Hepatocyte (in vitro differentiated cells): ENCODE data around the gene VSNL1. TPM values are rescaled to one million over a fixed set of nuclear protein-coding genes. Genes with fewer than 3 reads are reported as not detected.

Source experiments
- DNase-seq: peaks from one replicate; pipeline ENCODE4 v3.0.0-alpha.2; 2016; ENCODE audit warnings: low spot score
- H2AFZ ChIP-seq: fragments of 200-600 bp; sonication (generic); 2 replicates; pipeline ENCODE4 v1.6.0; 2016; ENCODE audit warnings: antibody characterized with exemption, mild to moderate bottlenecking
- H3K27ac ChIP-seq: fragments of 200-600 bp; sonication (generic); 2 replicates; pipeline ENCODE4 v1.5.1; 2016; ENCODE audit warnings: mild to moderate bottlenecking
- H3K27me3 ChIP-seq: fragments of 200-600 bp; sonication (generic); 2 replicates; pipeline ENCODE4 v1.6.1; 2016
- H3K36me3 ChIP-seq: fragments of 200-600 bp; sonication (generic); replicated peaks from 2 replicates; pipeline ENCODE4 v1.5.1; 2016; ENCODE audit warnings: low read depth; ENCODE audit not compliant: insufficient read depth
- H3K4me1 ChIP-seq: fragments of 200-600 bp; sonication (generic); 2 replicates; pipeline ENCODE4 v1.5.1; 2016; ENCODE audit warnings: mild to moderate bottlenecking, moderate library complexity; ENCODE audit not compliant: insufficient read depth
- H3K4me2 ChIP-seq: fragments of 200-600 bp; sonication (generic); 2 replicates; pipeline ENCODE4 v1.6.0; 2016
- H3K4me3 ChIP-seq: fragments of 200-600 bp; sonication (generic); 2 replicates; pipeline ENCODE4 v1.5.1; 2016; ENCODE audit warnings: mild to moderate bottlenecking
- H3K79me2 ChIP-seq: fragments of 200-600 bp; sonication (generic); 2 replicates; pipeline ENCODE4 v1.6.0; 2017; ENCODE audit warnings: mild to moderate bottlenecking
- H3K9me2 ChIP-seq: fragments of 200-600 bp; sonication (generic); replicated peaks from 2 replicates; pipeline ENCODE4 v1.6.0; 2017; ENCODE audit warnings: mild to moderate bottlenecking; ENCODE audit not compliant: insufficient read depth
- H3K9me3 ChIP-seq: fragments of 200-600 bp; sonication (generic); 2 replicates; pipeline ENCODE4 v1.5.1; 2016; ENCODE audit warnings: low read depth, mild to moderate bottlenecking
- H4K20me1 ChIP-seq: fragments of 200-600 bp; sonication (generic); 2 replicates; pipeline ENCODE4 v1.6.0; 2016; ENCODE audit warnings: mild to moderate bottlenecking; ENCODE audit not compliant: insufficient read depth, poor library complexity, severe bottlenecking
- CTCF ChIP-seq: fragments of 200-600 bp; sonication (generic); IDR thresholded peaks from 2 replicates; pipeline ENCODE4 v1.5.1; 2016; ENCODE audit warnings: antibody characterized with exemption, mild to moderate bottlenecking; ENCODE audit not compliant: poor library complexity
- EZH2 ChIP-seq: fragments of 200-600 bp; sonication (generic); IDR thresholded peaks from 2 replicates; pipeline ENCODE4 v1.6.1; 2016; ENCODE audit warnings: antibody characterized with exemption, mild to moderate bottlenecking, borderline replicate concordance
- EZH2phosphoT487 ChIP-seq: fragments of 200-600 bp; sonication (generic); IDR thresholded peaks from one replicate; pipeline ENCODE4 v1.6.1; 2018; ENCODE audit warnings: antibody characterized with exemption, mild to moderate bottlenecking, low read depth, moderate library complexity; ENCODE audit not compliant: unreplicated experiment, severe bottlenecking
- WGBS: methylation state at CpG from one replicate; pipeline ENCODE4 v1.1.6; 2016; ENCODE audit warnings: low lambda C conversion rate; ENCODE audit errors: missing lambda C conversion rate; 5-methylcytosine and 5-hydroxymethylcytosine counted together
- polyA plus RNA-seq: library from polyadenylated mRNA; unstranded; fragments of >200 nt; fragmentation: Nextera tagmentation; extraction: Ambion mirVana; gene quantifications from 2 replicates; pipeline ENCODE4 v1.2.1, GENCODE V29; 2016
- total RNA-seq: library from RNA; depleted of rRNA; stranded (reverse); fragments of >200 nt; gene quantifications from 2 replicates; pipeline ENCODE4 v1.2.3, GENCODE V29; 2014

VSNL1 gene
- total and polyA plus RNA-seq, 2 experiments from 2014 or later: 9.4 to 16.0 TPM

- H3K4me1 ChIP-seq: no peaks in the 10 kb centered on the region
- no peaks in the 10 kb centered on the region for H3K9me3 ChIP-seq
- no peaks in the 10 kb centered on the region for H3K27me3 ChIP-seq
- no peaks in the 10 kb centered on the region for H4K20me1 ChIP-seq
- no peak for DNase-seq
- no peak for TF ChIP-seq EZH2
- TF ChIP-seq EZH2phosphoT487: no peak
- TF ChIP-seq CTCF: no peak
- no peak overlapping the region for H3K4me3 ChIP-seq
- H3K27ac ChIP-seq: no peak overlapping the region
- 90% methylated on average over 3 of the region's 3 CpGs for WGBS
- no peaks in the 10 kb centered on the region for H3K36me3 ChIP-seq
- H3K79me2 ChIP-seq: no peaks in the 10 kb centered on the region
- no peak overlapping the region for H2AFZ ChIP-seq
- H3K4me2 ChIP-seq: no peak overlapping the region
- H3K9me2 ChIP-seq: no peaks in the 10 kb centered on the region
These were observed 95.8 kb downstream of the VSNL1 start for GRCh38 chr2:17636257-17636656.

GRCh38 chr2:17637131-17637906 lies 96.8 kb downstream of the VSNL1 start:
- WGBS: 80% methylated on average over 8 of the region's 8 CpGs
- Histone ChIP-seq H3K9me2 (no peaks in the 10 kb centered on the region), H2AFZ (no peak overlapping the region), H3K4me1 (no peaks in the 10 kb centered on the region), H4K20me1 (no peaks in the 10 kb centered on the region), H3K4me3 (no peak overlapping the region), H3K27ac (no peak overlapping the region), H3K79me2 (no peaks in the 10 kb centered on the region), H3K36me3 (no peaks in the 10 kb centered on the region), H3K9me3 (no peaks in the 10 kb centered on the region), H3K27me3 (no peaks in the 10 kb centered on the region), H3K4me2 (no peak overlapping the region)
- TF ChIP-seq CTCF (no peak), EZH2 (no peak), EZH2phosphoT487 (no peak)
- DNase-seq: no peak

GRCh38 chr2:17638196-17638743 lies 97.8 kb downstream of the VSNL1 start:
- Histone ChIP-seq H3K27me3 (no peaks in the 10 kb centered on the region), H3K9me3 (no peaks in the 10 kb centered on the region), H2AFZ (no peak overlapping the region), H3K9me2 (no peaks in the 10 kb centered on the region), H3K4me1 (no peaks in the 10 kb centered on the region), H3K4me2 (no peak overlapping the region), H3K36me3 (no peaks in the 10 kb centered on the region), H3K27ac (no peak overlapping the region), H3K4me3 (no peak overlapping the region), H4K20me1 (no peaks in the 10 kb centered on the region), H3K79me2 (no peaks in the 10 kb centered on the region)
- TF ChIP-seq CTCF: no peak
- TF ChIP-seq EZH2phosphoT487: no peak
- TF ChIP-seq EZH2: no peak
- WGBS: 93% methylated on average over 7 of the region's 7 CpGs
- no peak for DNase-seq
